Endothelial cell of umbilical vein (primary cell): ENCODE data around the gene PRRX1. TPM values are rescaled to one million over a fixed set of nuclear protein-coding genes. Genes with fewer than 3 reads are reported as not detected.

ENCODE experiments used
- BruUV-seq: library from RNA; stranded (reverse); fragments of 400-500 nt; replicated peaks from 2 replicates; lab custom pipeline; 2021; lab: Mats Ljungman, UMichigan
- CTCF ChIA-PET: fragments of 300-600, 350-600 bp; sonication (Branson Sonifier 250); formaldehyde crosslinking; loops from one replicate; lab custom pipeline; 2021; ENCODE audit warnings: antibody characterized with exemption, inconsistent platforms; lab: Charles Lee
- POLR2A ChIA-PET: fragments of 300-600, 350-600 bp; sonication (Branson Sonifier 250); formaldehyde crosslinking; loops from one replicate; lab custom pipeline; 2021; ENCODE audit warnings: antibody characterized with exemption, inconsistent platforms; lab: Charles Lee
- DNase-seq: peaks from one replicate; pipeline ENCODE4 v3.0.0-alpha.2; 2011; ENCODE audit warnings: low read depth, low spot score
- FAIRE-seq: peaks from 2 replicates; lab custom pipeline; 2011; peaks lifted over from hg19 to GRCh38; lab: Jason Lieb, UNC
- H2AFZ ChIP-seq: 2 replicates; pipeline ENCODE4 v1.6.0; 2012; ENCODE audit warnings: low read depth, low read length, control low read depth, inconsistent platforms
- H3K27ac ChIP-seq: 2 replicates; pipeline ENCODE4 v1.5.1; 2011; ENCODE audit warnings: low read depth, mild to moderate bottlenecking, control low read depth, low read length, moderate library complexity; ENCODE audit not compliant: insufficient read depth
- H3K27me3 ChIP-seq, 2 experiments: 2 replicates each; pipeline versions ENCODE4 v1.6.0 to v1.6.1; 2011; ENCODE audit warnings: low read length in 2 of 2, mixed read lengths in 1 of 2; ENCODE audit not compliant: control insufficient read depth in 2 of 2, insufficient read depth in 2 of 2
- H3K36me3 ChIP-seq, 2 experiments: 2 replicates in 1 of 2; 3 replicates in 1 of 2; pipeline ENCODE4 v1.5.1; 2011; ENCODE audit warnings: low read length in 2 of 2, mild to moderate bottlenecking in 1 of 2, moderate library complexity in 1 of 2; ENCODE audit not compliant: control insufficient read depth in 2 of 2, insufficient read depth in 2 of 2; ENCODE audit errors: extremely low read depth in 1 of 2
- H3K4me1 ChIP-seq: 3 replicates; pipeline ENCODE4 v1.5.1; 2011; ENCODE audit warnings: mild to moderate bottlenecking, low read length; ENCODE audit not compliant: control insufficient read depth, insufficient read depth; ENCODE audit errors: extremely low read depth
- H3K4me2 ChIP-seq: 2 replicates; pipeline ENCODE4 v1.6.1; 2011; ENCODE audit warnings: low read length, control low read depth, mixed read lengths; ENCODE audit not compliant: insufficient read depth
- H3K4me3 ChIP-seq, 3 experiments: fragments of 200-600 bp in 1 of 3; sonication (generic), shearing (Covaris generic) in 1 of 3; replicated peaks in 1 of 3; 2 replicates each; pipeline ENCODE4 v1.5.1; 2011 to 2016; ENCODE audit warnings: control low read depth in 3 of 3, low read length in 3 of 3, mild to moderate bottlenecking in 2 of 3, inconsistent platforms in 1 of 3, low read depth in 1 of 3, moderate library complexity in 1 of 3; ENCODE audit not compliant: insufficient read depth in 1 of 3
- H3K79me2 ChIP-seq: 2 replicates; pipeline ENCODE4 v1.6.0; 2012; ENCODE audit warnings: low read length, inconsistent platforms; ENCODE audit not compliant: control insufficient read depth, insufficient read depth
- H3K9ac ChIP-seq: replicated peaks from 2 replicates; pipeline ENCODE3; 2011; ENCODE audit warnings: low read length, control low read depth; ENCODE audit not compliant: insufficient read depth; ENCODE audit errors: extremely low read depth
- H3K9me1 ChIP-seq: replicated peaks from 3 replicates; pipeline ENCODE4 v1.6.0; 2011; ENCODE audit warnings: mild to moderate bottlenecking, low read length; ENCODE audit not compliant: control insufficient read depth, insufficient read depth; ENCODE audit errors: extremely low read depth
- H3K9me3 ChIP-seq: replicated peaks from 2 replicates; pipeline ENCODE4 v1.5.1; 2012; ENCODE audit warnings: low read length, inconsistent platforms; ENCODE audit not compliant: control insufficient read depth, insufficient read depth
- H4K20me1 ChIP-seq: replicated peaks from 2 replicates; pipeline ENCODE3; 2011; ENCODE audit warnings: mild to moderate bottlenecking, low read length; ENCODE audit not compliant: control insufficient read depth, insufficient read depth; ENCODE audit errors: extremely low read depth
- EZH2 ChIP-seq: IDR thresholded peaks from 2 replicates; pipeline ENCODE4 v1.6.1; 2012; ENCODE audit warnings: borderline replicate concordance, low read depth, mild to moderate bottlenecking, moderate library complexity, low read length, inconsistent platforms; ENCODE audit not compliant: severe bottlenecking
- FOS ChIP-seq: IDR thresholded peaks from 2 replicates; pipeline ENCODE4 v1.6.1; 2011; ENCODE audit warnings: mild to moderate bottlenecking, low read length, moderate library complexity, borderline replicate concordance; ENCODE audit not compliant: insufficient read depth
- JUN ChIP-seq: IDR thresholded peaks from 2 replicates; pipeline ENCODE4 v1.6.1; 2011; ENCODE audit warnings: borderline replicate concordance, low read depth; ENCODE audit not compliant: insufficient read length, insufficient read depth
- MYC ChIP-seq: IDR thresholded peaks from one replicate; pipeline ENCODE4 v1.6.1; 2011; ENCODE audit warnings: mild to moderate bottlenecking, low read depth, low read length
- POLR2A ChIP-seq: IDR thresholded peaks from 2 replicates; pipeline ENCODE4 v1.6.1; 2012; ENCODE audit warnings: low read depth, mild to moderate bottlenecking, control low read depth, low read length
- POLR2AphosphoS5 ChIP-seq: IDR thresholded peaks from 2 replicates; pipeline ENCODE4 v1.6.1; 2012; ENCODE audit warnings: low read depth, mild to moderate bottlenecking, control low read depth, low read length, moderate library complexity; ENCODE audit not compliant: insufficient read depth
- dilution Hi-C: fragments of 300-500 bp; cut with MboI; formaldehyde crosslinking; loops from one replicate; pipeline ENCODE4 v1.15.0; 2019; ENCODE audit warnings: low sequenced_read_pairs; ENCODE audit not compliant: extremely low pct_ligation_motif_present
- intact Hi-C: fragments of 100-400 bp; cut with micrococcal nuclease; formaldehyde crosslinking; loops from one replicate; pipeline ENCODE4 v1.10.0; 2022
- polyA plus RNA-seq, 4 experiments: library from polyadenylated mRNA; depleted of rRNA in 3 of 4; stranded (reverse) in 3 of 4; unstranded in 1 of 4; fragments of >200 nt; gene quantifications; 2 replicates each; pipeline versions ENCODE4 v1.2.1 to v1.2.3, GENCODE V29; 2011 to 2012; ENCODE audit warnings: missing spikeins in 1 of 4
- total RNA-seq: library from RNA; stranded (reverse); gene quantifications from 2 replicates; pipeline ENCODE4 v1.2.3, GENCODE V29; 2021
- TF ChIP-seq, protein P1 (sequence below): IDR thresholded peaks from 2 replicates; pipeline ENCODE4 v1.6.1; 2011; ENCODE audit not compliant: insufficient read depth, insufficient read length

Gene PRRX1
- total and polyA plus RNA-seq, 2 donors (not counting 3 experiments of a cell fraction or from before 2014, with no cell fraction given): 0.03 TPM; not detected in 1

DNA sequence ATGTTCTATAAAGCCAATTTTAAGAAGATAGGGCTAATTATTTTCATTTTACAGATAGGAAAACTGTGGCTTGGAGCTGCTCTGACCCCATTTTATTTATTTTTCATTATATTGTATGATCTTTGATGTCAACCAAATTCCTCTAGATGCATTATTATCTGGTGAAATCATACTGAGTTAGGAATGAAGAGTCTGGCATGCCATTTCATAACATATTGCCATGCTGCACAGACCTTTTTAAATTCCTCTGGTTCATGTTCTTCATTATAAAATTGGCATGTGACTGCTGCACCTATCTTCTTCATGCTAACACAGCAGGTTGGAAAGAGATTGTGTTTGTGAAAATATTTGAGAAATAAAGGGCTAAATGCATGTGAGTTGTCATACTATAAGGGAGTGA lies 12.7 kb downstream of the PRRX1 start:
- Histone ChIP-seq H3K9ac (no peak overlapping the region), H4K20me1 (no peaks in the 10 kb centered on the region), H3K27me3 (no peaks in the 10 kb centered on the region), H3K9me1 (no peaks in the 10 kb centered on the region), H3K4me1 (no peaks in the 10 kb centered on the region), H3K4me3 (no peak overlapping the region), H3K4me2 (no peak overlapping the region), H3K9me3 (no peaks in the 10 kb centered on the region), H2AFZ (no peak overlapping the region), H3K79me2 (no peaks in the 10 kb centered on the region), H3K36me3 (no peaks in the 10 kb centered on the region), H3K27ac (no peak overlapping the region)
- no peak for FAIRE-seq
- dilution Hi-C loops: no loop called here
- no TSS peak for BruUV-seq
- POLR2A ChIA-PET: no interaction called here
- CTCF ChIA-PET: interaction anchor here (2.8 kb wide), 1 partner anchor 13 kb away, joined by 19 read pairs; no protein-coding TSS in a partner anchor
- TF ChIP-seq POLR2A (no peak), FOS (no peak)
- DNase-seq: no peak
- intact Hi-C loops: loop anchor here (10.0 kb wide), 1 partner anchor 548 kb away; no protein-coding TSS in a partner anchor

DNA sequence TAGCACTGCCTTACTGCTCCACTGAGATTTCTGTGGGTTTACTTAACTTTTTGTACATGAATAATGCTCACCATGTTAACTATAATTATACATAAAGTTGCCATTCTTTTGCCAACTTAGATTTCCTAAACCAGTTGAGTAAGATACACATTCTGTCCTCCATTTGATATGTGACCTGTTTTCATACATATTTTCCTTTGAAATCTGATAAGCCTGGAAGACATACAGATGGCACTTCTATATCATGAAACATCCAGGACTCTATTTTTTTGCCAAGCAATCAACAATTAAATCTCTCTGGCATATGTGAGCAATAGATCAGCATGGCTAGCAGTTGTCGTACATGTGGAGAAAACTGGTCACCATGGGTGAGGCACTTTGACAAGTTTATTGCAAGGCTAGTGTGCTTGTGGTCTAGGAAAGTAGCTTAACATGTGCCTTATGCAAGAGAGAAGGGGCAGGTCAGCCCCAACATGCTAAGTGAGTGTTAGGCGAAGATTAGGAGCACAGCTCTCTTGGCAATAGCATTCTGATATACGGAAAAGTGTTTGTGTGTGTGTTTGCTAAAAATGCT lies 14.2 kb downstream of the PRRX1 start:
- Histone ChIP-seq H3K9me3 (no peaks in the 10 kb centered on the region), H3K4me2 (no peak overlapping the region), H4K20me1 (no peaks in the 10 kb centered on the region), H3K36me3 (no peaks in the 10 kb centered on the region), H2AFZ (no peak overlapping the region), H3K9me1 (no peaks in the 10 kb centered on the region), H3K4me1 (no peaks in the 10 kb centered on the region), H3K27me3 (no peaks in the 10 kb centered on the region), H3K79me2 (no peaks in the 10 kb centered on the region), H3K27ac (no peak overlapping the region), H3K9ac (no peak overlapping the region), H3K4me3 (no peak overlapping the region)
- no peak for TF ChIP-seq EZH2
- TF ChIP-seq JUN: no peak
- TF ChIP-seq POLR2AphosphoS5: no peak
- TF ChIP-seq, protein P1, sequence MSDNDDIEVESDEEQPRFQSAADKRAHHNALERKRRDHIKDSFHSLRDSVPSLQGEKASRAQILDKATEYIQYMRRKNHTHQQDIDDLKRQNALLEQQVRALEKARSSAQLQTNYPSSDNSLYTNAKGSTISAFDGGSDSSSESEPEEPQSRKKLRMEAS: no peak
- no peak for TF ChIP-seq MYC
- no peak for DNase-seq
- FAIRE-seq: no peak
- intact Hi-C loops: loop anchor here (10.0 kb wide), 1 partner anchor 547 kb away; no protein-coding TSS in a partner anchor
- CTCF ChIA-PET: interaction anchor here (1.5 kb wide), 1 partner anchor 11 kb away, joined by 6 read pairs; no protein-coding TSS in a partner anchor
- BruUV-seq: no TSS peak
- POLR2A ChIA-PET: no interaction called here
- dilution Hi-C loops: no loop called here
